NCI-H345 treated with DMSO at 0.1 percent for 48 hours (cell line): ENCODE results near the gene GMDS.

Experiments
- DNase-seq: peaks from one replicate; lab custom pipeline; 2025; ENCODE audit not compliant: unreplicated experiment; lab: John Stamatoyannopoulos, UW

The GMDS gene

DNA sequence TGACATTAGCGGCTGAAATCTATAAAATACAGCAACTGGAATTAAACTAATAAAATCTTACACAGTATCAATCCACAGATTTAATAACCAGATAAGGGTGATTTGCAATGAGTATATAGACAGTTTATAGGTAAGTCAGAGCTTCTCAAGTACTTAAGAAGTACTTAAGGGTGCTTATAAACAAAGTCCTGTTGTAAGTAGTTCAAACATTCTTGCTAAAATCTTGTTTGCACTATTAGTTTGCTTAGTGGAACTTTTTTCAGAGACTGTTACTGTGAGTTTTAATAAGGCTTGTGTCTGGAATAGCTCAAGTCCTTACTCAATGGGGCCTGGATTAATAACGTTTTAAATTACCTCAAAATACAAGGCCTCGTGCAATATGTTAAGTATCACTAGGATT is 240.5 kb downstream of the GMDS start:
- no peak for DNase-seq

DNA sequence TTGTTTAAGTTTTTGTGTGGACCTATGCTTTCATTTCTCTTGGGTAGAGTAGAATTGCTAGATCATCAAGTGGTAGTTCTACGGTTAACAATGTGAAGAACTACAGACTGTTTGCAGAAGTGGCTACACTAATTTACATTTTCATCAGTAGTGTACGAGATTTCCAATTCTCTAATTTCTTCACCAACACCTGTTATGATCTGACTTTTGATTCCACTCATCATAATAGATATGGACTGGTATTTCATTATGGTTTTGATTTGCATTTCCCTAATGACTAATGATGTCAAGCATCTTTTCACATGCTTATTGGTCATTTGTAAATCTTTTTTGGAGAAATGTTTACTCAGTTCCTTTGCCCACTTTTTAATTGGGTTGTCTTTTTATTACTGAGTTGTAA is 244.4 kb downstream of the GMDS start:
- DNase-seq, result no peak

DNA sequence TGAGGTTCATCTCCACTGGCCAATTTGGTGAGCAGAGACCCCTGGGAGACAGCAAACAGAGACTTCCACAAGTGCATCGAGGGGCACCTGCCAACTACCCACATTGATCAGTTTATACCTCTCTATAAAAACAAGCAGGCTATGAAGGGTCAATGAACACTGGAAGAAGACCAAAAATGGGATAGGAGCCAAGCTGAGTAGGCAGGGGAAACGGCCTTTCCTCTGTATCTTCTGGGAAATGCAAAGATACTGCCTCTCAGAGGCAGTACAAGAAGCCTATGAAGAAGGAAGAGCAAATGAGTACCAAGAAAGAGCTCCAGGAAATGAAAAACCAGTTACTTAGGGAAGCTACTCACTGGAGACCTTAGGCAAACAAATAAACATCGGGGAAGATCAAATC is 247.7 kb downstream of the GMDS start:
- no peak for DNase-seq

DNA sequence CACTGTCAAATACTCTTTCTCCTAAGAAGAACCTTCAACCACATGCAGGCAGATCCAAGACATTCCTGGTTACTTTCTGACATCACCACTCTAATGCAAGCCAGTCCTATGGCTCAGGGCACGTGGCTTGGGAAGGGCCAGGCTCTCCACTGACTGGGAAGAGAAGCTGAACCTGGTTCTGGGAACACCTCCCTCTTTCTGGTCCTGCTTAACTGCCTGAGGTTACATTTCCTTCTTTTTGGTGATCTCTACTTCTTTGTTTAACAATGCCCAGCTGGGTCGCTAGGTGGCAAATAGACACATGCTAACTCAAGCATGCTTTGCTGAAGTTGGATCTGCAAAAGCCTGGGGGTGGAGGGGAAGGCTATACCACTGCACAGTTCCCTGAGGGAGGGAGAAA is 249.8 kb downstream of the GMDS start:
- no peak for DNase-seq

DNA sequence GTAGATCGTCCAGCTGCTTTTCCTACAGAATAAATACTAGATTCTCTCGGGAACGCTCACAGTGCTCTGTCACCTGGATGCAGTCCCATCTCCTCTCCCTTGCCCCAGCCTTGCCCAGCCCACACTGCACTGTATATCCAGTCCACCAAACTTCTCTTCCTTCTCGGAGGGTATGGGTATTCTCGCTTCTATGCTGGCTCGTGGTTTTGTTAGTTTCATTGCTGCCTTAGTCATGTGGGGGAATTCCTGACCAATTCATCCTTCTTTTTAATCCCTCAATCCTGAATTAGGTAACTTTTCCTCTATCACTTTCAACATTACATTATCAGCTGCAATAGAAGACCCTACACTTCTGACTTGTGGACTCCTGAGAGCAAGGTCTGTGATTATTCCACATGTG is 252.4 kb downstream of the GMDS start:
- DNase-seq, result no peak

DNA sequence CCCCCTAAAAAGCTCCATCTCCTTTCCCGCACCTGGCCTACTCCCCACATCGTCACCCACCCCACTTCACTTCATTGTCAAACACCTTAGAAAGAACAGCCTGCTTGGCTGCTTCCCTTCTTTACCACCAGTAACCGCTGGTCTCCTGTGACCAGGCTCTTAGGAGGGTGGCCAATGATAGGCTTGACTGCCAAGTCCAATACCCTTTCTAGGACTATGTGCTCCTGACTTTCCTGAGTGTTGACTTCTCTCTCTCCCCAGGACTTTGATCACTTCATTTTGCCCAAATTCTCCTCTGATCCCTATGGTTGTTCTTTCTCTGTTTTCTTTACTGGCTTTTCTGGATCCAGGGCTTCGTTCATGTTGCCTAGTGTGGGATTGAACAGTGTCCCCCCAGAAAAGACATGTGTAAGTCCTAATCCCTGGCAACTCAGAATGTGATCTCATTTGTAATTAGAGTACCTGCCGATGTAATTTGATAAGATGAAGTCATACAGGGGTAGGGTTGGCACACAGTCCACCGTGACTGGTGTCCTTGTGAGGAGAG is 254.0 kb downstream of the GMDS start:
- DNase-seq, result no peak

DNA sequence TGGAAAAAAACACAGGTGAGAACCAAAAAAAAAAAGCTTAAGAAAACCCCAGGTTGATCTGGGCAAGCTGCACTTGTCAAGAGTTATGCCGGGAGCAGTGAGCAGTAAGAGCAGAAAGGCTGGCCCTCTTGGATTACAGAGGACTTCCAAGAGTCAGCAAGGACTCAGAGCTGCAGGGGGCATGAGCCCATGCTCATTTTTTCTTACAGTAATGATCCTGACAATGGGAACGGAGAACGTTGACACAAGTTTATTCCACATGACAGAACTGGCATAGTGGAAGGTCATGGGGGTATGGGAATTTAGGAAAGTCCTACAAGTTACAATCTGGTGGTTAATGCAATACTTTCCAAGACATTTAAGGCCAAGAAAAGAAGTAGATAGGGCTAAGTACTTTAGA is 256.6 kb downstream of the GMDS start:
- no peak for DNase-seq

DNA sequence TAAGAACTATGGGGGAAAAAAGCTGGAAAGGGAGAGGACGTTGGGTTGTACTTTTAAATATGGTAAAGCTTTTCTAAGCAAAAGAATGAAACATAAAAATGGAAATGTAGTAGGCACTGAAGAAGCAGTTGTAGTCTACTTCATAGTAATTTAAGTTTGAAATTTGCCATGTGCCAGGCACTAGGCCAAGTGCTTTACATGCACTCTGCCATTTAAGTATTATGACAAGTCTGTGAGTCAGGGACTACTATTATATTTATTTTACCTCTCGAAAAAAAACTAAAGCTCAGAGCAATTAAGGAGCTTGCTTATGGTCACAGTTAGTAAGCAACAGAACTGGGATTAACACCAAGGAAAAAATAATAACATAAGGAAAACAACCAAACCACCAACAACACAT is 257.8 kb downstream of the GMDS start:
- no peak for DNase-seq

DNA sequence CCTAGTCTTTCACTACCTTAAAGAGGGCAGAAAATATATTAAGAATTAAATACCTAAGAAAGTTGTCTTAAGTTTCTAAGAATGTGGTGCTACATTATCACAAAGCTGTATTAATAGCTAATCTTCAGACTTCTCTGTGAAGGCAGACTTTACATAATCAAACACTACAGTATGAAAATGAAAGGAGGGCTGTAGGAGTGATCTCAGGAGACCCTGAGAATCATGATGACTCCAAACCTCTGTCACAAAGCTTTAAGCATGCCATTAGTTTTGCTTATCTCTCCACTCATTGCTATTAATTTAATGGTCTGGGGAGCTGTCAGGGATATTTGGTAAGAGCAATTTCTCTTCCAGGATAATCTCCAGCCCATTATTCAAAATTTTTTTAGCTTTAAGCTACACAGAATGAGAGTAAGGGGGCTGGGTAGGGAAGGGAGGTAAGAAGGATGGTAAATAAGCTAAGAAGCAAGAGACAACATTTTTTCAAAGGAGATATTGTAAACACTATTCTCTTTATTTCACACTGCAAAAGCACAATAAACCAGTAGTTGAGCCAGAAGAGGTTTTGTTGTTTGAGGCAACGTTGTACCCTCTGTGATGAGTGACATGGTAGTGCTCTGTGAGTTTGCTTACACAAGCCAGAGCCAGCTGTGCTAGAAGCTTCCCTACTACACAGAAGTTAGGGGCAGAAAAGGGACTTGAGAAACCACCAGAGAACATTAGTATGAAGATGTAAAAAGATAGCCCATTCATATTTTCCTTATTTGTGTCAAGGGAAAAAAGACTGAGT is 258.8 kb downstream of the GMDS start:
- no peak for DNase-seq

DNA sequence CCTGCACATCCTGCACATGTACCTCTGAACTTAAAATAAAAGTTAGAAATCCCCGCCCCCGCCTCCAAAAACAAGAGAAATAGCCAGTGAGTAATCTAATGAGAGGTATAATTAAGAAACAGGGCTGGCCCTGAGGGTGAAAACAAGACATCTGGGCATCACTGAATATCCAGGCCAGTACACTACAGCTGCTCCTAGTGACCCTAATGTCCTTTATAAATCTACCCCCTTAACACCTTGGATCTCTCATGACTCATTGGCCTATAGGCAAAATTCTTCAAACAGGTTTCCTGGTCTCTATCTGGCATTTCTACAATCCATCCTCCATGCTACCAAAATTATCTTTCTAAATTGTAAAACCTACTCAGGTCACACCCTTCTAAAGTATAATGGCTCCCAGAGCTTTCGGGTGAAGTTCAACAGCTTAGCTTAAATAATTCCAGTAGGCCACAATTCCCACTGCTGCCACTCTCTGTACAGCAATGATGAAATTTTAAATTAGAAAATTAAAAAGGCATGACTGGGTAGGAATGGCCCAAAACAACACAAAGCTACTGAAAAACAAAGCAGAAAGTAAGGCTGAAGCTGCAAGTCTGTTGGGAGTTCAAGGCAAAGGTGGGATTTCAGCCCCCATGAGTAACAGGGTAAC is 260.9 kb downstream of the GMDS start:
- no peak for DNase-seq

DNA sequence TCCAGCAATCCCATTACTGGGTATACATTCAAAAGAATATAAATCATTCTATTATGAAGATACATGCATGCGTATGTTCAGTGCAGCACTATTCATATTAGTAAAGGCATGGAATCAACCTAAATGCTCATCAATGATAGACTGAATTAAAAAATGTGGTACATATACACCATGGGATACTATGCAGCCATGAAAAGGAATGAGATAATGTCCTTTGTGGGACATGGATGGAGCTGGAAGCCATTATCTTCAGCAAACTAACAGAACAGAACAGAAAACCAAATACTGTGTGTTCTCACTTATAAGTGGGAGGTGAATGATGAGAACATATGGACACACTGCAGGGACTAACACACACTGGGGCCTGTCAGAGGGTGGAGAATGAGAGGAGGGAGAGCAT is 261.6 kb downstream of the GMDS start:
- no peak for DNase-seq

DNA sequence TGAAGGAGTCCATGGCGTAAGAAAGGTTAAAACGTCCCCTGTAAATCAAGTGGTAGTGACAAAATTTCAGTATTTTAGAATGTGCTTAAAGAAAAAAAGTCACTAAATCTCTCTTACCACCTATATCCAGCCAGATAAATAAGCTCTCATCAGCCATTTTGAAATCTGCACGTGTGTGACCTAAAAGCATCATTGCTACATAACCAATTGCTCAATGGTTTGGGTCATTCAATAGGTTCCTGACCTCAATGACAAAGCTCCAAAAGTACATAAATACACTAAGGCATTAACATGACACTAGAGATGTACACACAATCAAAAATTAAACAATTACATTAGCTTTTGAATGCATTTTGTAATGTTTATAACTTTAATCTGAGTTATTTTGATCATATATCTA is 272.4 kb downstream of the GMDS start:
- no peak for DNase-seq

DNA sequence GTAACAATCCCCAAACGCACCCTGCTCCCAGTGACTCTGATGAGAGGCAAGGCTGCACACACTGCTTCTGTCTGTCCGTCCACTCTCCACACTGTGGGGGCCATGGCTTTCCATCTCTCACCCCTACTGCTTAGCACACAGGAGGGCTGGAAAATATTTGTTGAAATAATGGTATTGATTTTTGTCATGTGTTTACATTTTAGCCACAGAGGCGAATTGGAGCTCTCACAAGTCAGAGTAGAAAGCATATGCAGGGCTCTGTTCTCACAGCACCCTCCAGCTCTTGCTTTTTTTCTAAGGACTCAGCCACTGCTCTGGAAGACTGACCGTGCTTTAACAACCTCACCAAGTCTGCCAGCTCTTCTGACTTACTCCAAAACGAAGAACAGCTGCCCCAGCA is 273.8 kb downstream of the GMDS start:
- DNase-seq, result no peak

DNA sequence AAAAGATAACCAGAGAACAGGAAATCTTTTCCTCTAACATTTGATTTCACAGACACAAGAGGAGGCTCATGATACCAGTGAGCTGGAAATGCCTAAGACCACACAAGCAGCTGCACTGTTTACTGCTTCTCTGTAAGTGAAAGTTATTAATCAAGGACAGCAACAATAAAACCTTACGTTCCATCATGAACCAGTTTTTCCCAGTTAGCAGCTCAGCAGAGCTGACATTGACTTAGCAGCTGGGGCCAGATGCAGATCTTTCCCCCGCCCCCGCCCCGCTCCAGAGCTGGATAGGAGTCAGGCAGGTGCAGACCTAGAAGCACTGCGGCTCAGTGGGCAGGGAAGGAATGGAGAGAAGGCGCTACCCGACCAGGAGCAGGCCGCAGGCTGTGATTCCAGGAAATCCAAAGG is 275.2 kb downstream of the GMDS start:
- DNase-seq, result no peak

DNA sequence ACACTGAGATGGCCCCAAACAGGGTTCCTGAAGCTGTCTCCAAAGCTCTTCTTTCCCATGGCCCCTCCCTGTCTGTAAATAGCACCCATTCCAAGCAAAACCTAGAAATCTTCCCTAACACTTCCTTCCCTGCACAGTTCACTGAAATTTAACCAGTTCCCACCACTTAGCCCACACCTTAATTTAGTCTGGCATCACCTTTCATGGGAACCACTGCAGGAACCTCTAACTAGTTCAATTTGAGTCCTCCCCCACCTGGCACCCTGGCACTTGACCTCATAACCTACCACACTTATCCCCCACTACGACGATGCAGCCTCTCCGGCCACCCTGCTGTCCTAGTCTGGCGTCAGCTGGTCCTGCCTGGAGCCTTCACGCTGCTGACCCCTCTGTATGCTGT is 278.7 kb downstream of the GMDS start:
- no peak for DNase-seq

DNA sequence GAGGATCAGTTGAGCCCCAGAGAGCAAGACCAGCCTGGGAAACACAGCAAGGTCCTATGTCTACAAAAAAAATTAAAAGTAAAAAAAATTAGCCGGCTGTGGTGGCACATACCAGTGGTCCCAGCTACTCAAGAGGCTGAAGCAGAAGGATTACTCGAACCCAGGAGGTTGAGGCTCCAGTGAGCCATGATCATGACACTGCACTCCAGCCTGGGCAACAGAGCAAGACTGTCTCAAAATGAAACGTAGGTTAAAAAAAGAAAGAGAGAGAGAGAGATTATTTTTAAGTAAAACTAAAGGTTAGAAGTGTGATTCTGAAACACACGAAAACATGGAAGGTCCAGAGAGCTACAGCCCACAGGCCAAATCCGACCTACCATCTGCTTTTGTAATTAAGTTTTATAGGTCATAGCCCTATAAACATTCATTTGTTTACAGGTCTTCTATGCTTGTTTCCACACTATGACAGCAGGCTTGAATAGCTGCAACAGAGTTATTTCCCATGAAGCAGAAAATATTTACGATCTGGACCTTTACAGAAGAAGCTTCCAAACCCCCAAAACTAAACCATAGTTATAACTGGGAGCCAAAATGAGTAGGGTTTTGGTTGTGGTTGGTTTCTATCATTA is 279.7 kb downstream of the GMDS start:
- DNase-seq, result no peak

DNA sequence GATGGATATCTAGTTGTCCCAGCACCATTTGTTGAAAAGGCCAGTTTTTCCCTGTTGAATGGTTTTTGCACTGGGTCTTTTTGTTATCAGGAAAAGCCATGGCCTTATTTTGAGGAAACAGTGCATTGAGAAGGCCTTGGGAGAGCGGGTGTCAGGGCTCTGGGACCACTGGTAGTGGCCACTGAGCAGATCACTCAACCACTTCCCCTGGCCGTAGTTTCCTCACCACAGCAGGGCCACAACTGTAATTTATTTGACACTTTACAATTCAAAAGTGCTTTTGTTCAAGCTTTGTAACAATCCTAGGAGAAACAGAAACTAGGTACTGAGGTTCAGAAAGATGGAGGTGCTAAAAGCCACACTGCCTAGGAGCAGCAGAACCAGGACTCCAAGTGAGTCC is 281.8 kb downstream of the GMDS start:
- DNase-seq, result no peak

DNA sequence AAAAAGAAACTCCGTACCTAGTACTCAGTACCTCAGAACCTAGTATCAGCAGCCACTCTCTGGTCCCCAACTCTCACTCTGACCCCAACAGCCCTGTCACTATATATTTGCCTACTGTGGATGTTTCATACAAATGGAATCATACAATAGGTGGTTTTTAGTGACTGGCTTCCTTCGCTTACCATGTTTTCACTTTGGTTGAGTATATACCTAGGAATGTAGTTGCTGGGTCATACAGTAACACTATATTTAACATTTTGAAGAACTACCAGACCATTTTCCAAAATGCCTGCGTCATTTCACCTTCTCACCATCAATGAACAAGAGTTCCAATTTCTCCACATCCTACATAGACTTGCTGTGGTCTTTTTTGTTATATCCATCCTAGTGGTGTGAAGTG is 283.2 kb downstream of the GMDS start:
- no peak for DNase-seq

DNA sequence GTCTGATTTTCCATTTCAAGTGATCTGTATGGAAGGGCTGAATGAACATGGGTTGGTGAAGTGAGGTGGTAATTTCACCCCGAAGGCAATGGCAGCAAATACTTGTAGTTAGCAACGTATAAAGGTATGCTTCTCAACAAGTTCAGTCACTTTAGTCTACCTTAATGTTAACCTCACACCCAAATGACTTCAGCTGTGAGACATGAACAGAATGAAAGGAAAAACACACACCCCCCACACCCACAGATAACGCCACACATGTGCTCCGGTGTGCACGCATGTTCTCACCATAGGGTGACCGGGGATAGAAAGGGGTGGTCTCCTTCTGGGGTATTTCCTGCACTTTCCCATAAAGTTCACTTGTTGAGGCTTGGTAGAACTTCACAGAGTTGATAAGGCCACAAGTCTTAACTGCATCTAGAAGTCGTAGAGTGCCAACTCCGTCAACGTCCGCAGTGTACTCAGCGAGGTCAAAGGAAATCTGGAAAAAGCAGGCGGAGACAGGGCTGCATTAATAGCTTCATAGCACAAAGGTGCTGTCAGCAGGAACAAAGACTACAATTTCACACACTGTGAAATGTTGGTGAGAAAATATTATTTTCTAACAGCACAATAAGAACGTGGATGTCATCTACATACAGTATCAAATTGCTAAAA is 284.8 kb downstream of the GMDS start:
- DNase-seq, result no peak

DNA sequence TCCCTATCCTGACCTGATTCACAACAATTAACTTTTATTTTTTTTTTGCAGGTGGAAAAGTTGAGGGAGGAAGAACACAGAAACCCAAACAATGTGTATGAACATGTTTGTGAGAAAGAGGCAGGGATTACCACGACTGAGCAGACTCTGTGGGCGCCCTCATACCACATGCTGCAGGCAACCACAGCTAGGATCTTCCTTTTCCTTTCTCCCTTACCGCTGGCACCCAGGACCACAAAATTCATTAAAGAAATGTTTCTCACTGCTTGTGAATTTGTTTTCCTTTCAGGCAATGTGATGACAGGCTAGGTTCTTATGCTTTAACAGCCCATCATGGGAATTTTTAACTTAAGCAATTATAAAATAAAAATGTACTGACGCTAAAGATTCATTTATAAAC is 287.1 kb downstream of the GMDS start:
- no peak for DNase-seq

DNA sequence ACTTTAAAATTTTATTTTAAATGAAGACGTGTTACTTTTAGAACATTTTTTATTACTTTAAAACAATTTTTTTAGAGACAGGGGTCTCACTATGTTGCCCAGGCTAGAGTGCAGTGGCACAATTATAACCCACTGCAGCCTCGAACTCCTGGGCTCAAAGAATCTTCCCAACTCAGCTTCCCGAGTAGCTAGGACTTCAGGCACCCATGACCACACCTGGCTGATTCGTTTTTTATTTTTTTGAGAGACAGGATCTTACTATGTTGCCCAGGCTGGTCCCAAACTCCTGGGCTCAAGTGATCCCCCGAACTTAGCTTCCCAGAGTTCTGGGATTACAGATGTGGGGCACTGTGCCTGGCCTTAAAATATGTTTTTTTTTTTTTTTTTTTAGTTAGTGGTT is 287.7 kb downstream of the GMDS start:
- DNase-seq, result no peak
